Ureter (tissue), 1 donor: ENCODE data around the gene FHAD1. TPM values are rescaled to one million over a fixed set of nuclear protein-coding genes. Genes with fewer than 3 reads are reported as not detected.

Source experiments
- DNase-seq: peaks from one replicate; pipeline ENCODE4 v3.0.0-alpha.2; 2020; ENCODE audit warnings: low spot score
- total RNA-seq: library from RNA; stranded (reverse); gene quantifications from one replicate; pipeline ENCODE4 v1.2.4, GENCODE V29; 2023
- donor health status: DM: yes; HTN: yes; CAD: no.

The FHAD1 gene
- total RNA-seq, 1 donor from 2014 or later: 12.3 TPM

- DNase-seq: no peak
Observed at GRCh38 chr1:15218287-15219279, 28.4 kb upstream of the FHAD1 start.

- no peak for DNase-seq
Observed at GRCh38 chr1:15219280-15220023, 27.6 kb upstream of the FHAD1 start.

GRCh38 chr1:15220024-15220392 is 27.0 kb upstream of the FHAD1 start:
- DNase-seq: no peak

- no peak for DNase-seq
Observed at GRCh38 chr1:15220825-15221431, 26.1 kb upstream of the FHAD1 start.

- DNase-seq: no peak
Observed at GRCh38 chr1:15222653-15223303, 24.2 kb upstream of the FHAD1 start.

- no peak for DNase-seq
Observed at GRCh38 chr1:15224259-15224869, 22.7 kb upstream of the FHAD1 start.

GRCh38 chr1:15224974-15225373 is 22.0 kb upstream of the FHAD1 start:
- no peak for DNase-seq

GRCh38 chr1:15225461-15225860 is 21.6 kb upstream of the FHAD1 start:
- DNase-seq: no peak

GRCh38 chr1:15226388-15227255 is 20.4 kb upstream of the FHAD1 start:
- DNase-seq: no peak

- DNase-seq: peak; percentile 74
Observed at GRCh38 chr1:15229707-15230131, 17.3 kb upstream of the FHAD1 start.

- DNase-seq: no peak
Observed at GRCh38 chr1:15231714-15232201, 15.3 kb upstream of the FHAD1 start.

GRCh38 chr1:15233689-15234088 is 13.3 kb upstream of the FHAD1 start:
- DNase-seq: no peak

- DNase-seq: no peak
Observed at GRCh38 chr1:15236321-15236721, 10.7 kb upstream of the FHAD1 start.

- DNase-seq: no peak
Observed at GRCh38 chr1:15236746-15237145, 10.3 kb upstream of the FHAD1 start.

- no peak for DNase-seq
Observed at GRCh38 chr1:15238789-15239188, 8.2 kb upstream of the FHAD1 start.

- DNase-seq: no peak
Observed at GRCh38 chr1:15242766-15243165, 4.3 kb upstream of the FHAD1 start.

- no peak for DNase-seq
Observed at GRCh38 chr1:15243275-15244043, 3.6 kb upstream of the FHAD1 start.

- DNase-seq: no peak
Observed at GRCh38 chr1:15244813-15245212, 2.2 kb upstream of the FHAD1 start.

- no peak for DNase-seq
Observed at GRCh38 chr1:15245593-15246360, 1.2 kb upstream of the FHAD1 start.
